NCI-H2196 treated with DMSO at 0.1 percent for 48 hours (cell line): ENCODE data around the gene SHD.
"Not testable (repeated sequence)": the region's sequence is repeated elsewhere in the genome, so short reads cannot be mapped to it uniquely, and the experiment has no call there.

ENCODE experiments used
- DNase-seq: peaks from one replicate; lab custom pipeline; 2025; ENCODE audit not compliant: unreplicated experiment; lab: John Stamatoyannopoulos, UW

SHD gene

GRCh38 chr19:4266253-4267000, 12.6 kb upstream of the SHD start:
- DNase-seq = no peak

GRCh38 chr19:4267101-4267900, 11.8 kb upstream of the SHD start:
- no peak for DNase-seq

- DNase-seq = no peak
Measured at GRCh38 chr19:4267901-4268815, 10.9 kb upstream of the SHD start.

GRCh38 chr19:4268816-4269430, 10.1 kb upstream of the SHD start:
- DNase-seq = no peak

- no peak for DNase-seq
Measured at GRCh38 chr19:4272894-4273293, 6.2 kb upstream of the SHD start.

- not testable (repeated sequence) for DNase-seq
Measured at GRCh38 chr19:4274321-4274686, 4.8 kb upstream of the SHD start.

GRCh38 chr19:4277191-4277696, 1.8 kb upstream of the SHD start:
- DNase-seq = no peak

GRCh38 chr19:4278010-4278409, 1.1 kb upstream of the SHD start:
- no peak for DNase-seq

- DNase-seq = no peak
Measured at GRCh38 chr19:4279267-4279529, 132 bp downstream of the SHD start.

- DNase-seq = no peak
Measured at GRCh38 chr19:4279530-4280422, 710 bp downstream of the SHD start.

GRCh38 chr19:4284176-4284958, 5.3 kb downstream of the SHD start:
- DNase-seq = peak; percentile 16

- DNase-seq = no peak
Measured at GRCh38 chr19:4284974-4285373, 5.9 kb downstream of the SHD start.

GRCh38 chr19:4286141-4286540, 7.1 kb downstream of the SHD start:
- DNase-seq = not testable (repeated sequence)

- no peak for DNase-seq
Measured at GRCh38 chr19:4288091-4288777, 9.2 kb downstream of the SHD start.

- DNase-seq = no peak
Measured at GRCh38 chr19:4291184-4291732, 12.2 kb downstream of the SHD start.

GRCh38 chr19:4292515-4292914, 13.4 kb downstream of the SHD start:
- DNase-seq = no peak

GRCh38 chr19:4294389-4294788, 15.3 kb downstream of the SHD start:
- DNase-seq = no peak

- DNase-seq = peak; percentile 71
Measured at GRCh38 chr19:4295972-4296771, 17.1 kb downstream of the SHD start.
